Type B pancreatic cell (in vitro differentiated cells): ENCODE data around the gene MID1. TPM values are rescaled to one million over a fixed set of nuclear protein-coding genes. Genes with fewer than 3 reads are reported as not detected.
A peak's percentile ranks its signal among the peaks of the same experiment; 100 is the strongest.

Source experiments
- DNase-seq: peaks from one replicate; pipeline ENCODE4 v3.0.0; 2021; ENCODE audit warnings: mixed read lengths; ENCODE audit not compliant: unreplicated experiment; ENCODE audit errors: extremely low spot score
- H3K27ac Mint-ChIP-seq: 2 replicates; pipeline ENCODE4 v1.8.0; 2021; ENCODE audit warnings: mild to moderate bottlenecking, mixed read lengths
- H3K27me3 Mint-ChIP-seq: 2 replicates; pipeline ENCODE4 v1.8.0; 2021; ENCODE audit warnings: mixed read lengths
- H3K36me3 Mint-ChIP-seq: 2 replicates; pipeline ENCODE4 v1.8.0; 2021; ENCODE audit warnings: mixed read lengths
- H3K4me1 Mint-ChIP-seq: one replicate; pipeline ENCODE4 v1.8.0; 2021; ENCODE audit warnings: mixed read lengths; ENCODE audit not compliant: unreplicated experiment
- H3K4me3 Mint-ChIP-seq: 2 replicates; pipeline ENCODE4 v1.8.0; 2021; ENCODE audit warnings: mild to moderate bottlenecking, mixed read lengths
- H3K9me3 Mint-ChIP-seq: 2 replicates; pipeline ENCODE4 v1.8.0; 2021; ENCODE audit warnings: mixed read lengths
- long read RNA-seq: library from polyadenylated mRNA; unstranded; transcript quantifications from one replicate; pipeline ENCODE4 v2.0.0, GENCODE V29; 2020
- total RNA-seq: library from RNA; stranded (reverse); gene quantifications from 2 replicates; pipeline ENCODE4 v1.2.1, GENCODE V29; 2021; ENCODE audit warnings: low replicate concordance
- TF ChIP-seq, protein P1 (sequence below): fragments of 200-600 bp; sonication (generic); conservative IDR thresholded peaks from 2 replicates; pipeline ENCODE4 v1.5.0; 2021; ENCODE audit warnings: antibody characterized with exemption, mild to moderate bottlenecking

Gene MID1, protein sequence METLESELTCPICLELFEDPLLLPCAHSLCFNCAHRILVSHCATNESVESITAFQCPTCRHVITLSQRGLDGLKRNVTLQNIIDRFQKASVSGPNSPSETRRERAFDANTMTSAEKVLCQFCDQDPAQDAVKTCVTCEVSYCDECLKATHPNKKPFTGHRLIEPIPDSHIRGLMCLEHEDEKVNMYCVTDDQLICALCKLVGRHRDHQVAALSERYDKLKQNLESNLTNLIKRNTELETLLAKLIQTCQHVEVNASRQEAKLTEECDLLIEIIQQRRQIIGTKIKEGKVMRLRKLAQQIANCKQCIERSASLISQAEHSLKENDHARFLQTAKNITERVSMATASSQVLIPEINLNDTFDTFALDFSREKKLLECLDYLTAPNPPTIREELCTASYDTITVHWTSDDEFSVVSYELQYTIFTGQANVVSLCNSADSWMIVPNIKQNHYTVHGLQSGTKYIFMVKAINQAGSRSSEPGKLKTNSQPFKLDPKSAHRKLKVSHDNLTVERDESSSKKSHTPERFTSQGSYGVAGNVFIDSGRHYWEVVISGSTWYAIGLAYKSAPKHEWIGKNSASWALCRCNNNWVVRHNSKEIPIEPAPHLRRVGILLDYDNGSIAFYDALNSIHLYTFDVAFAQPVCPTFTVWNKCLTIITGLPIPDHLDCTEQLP
- 22.4 and 52.7 TPM in 2 replicates for total RNA-seq
- long read RNA-seq, full-length matches to known transcripts = 22 of 67 reads
- long read RNA-seq, partial matches to known transcripts = 30 of 67 reads
- long read RNA-seq, other reads (novel, unspliced or antisense) = 15 of 67 reads

- Mint-ChIP-seq H3K4me1 (peaks cover 19% of the 10 kb centered on the region), H3K27me3 (no peaks in the 10 kb centered on the region), H3K27ac (peak within 1 kb of the TSS; percentile 82), H3K36me3 (no peaks in the 10 kb centered on the region), H3K4me3 (peak within 1 kb of the TSS; percentile 86), H3K9me3 (no peaks in the 10 kb centered on the region)
- DNase-seq = peak; percentile 72
- TF ChIP-seq, protein P1, sequence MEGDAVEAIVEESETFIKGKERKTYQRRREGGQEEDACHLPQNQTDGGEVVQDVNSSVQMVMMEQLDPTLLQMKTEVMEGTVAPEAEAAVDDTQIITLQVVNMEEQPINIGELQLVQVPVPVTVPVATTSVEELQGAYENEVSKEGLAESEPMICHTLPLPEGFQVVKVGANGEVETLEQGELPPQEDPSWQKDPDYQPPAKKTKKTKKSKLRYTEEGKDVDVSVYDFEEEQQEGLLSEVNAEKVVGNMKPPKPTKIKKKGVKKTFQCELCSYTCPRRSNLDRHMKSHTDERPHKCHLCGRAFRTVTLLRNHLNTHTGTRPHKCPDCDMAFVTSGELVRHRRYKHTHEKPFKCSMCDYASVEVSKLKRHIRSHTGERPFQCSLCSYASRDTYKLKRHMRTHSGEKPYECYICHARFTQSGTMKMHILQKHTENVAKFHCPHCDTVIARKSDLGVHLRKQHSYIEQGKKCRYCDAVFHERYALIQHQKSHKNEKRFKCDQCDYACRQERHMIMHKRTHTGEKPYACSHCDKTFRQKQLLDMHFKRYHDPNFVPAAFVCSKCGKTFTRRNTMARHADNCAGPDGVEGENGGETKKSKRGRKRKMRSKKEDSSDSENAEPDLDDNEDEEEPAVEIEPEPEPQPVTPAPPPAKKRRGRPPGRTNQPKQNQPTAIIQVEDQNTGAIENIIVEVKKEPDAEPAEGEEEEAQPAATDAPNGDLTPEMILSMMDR = no peak
Observed at GRCh38 chrX:10620121-10620699, at the start of gene MID1. MID1 (minus strand) TSS chrX:10620585; CDS start chrX:10567547, 53,038 bp downstream.

- DNase-seq = no peak
- Mint-ChIP-seq H3K36me3 (no peaks in the 10 kb centered on the region), H3K27me3 (no peaks in the 10 kb centered on the region), H3K27ac (no peak overlapping the region), H3K4me1 (no peaks in the 10 kb centered on the region), H3K9me3 (no peaks in the 10 kb centered on the region), H3K4me3 (no peak overlapping the region)
- TF ChIP-seq, protein P1 = no peak
Observed at GRCh38 chrX:10667143-10667542, 46.8 kb upstream of the MID1 start.

DNA sequence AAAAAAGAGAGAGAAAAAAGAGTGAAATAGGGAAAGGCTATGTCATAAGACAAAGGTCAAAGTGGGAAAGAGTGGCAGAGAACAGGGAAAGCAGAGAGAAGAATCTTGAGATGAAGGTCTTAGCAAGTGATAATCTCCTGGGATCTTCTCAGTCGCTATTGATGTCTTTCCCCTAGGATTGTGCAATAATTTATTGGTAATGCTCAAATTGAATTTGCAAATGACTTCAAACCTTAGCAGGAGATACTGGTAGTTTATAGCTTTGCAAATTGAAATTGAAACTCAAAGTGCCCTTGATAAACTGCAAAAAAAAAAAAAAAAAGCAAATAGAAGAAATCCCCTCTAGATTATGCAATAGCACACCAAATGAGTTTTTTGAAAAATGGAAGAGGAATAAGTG lies 45.7 kb upstream of the MID1 start:
- Mint-ChIP-seq H3K36me3 (no peaks in the 10 kb centered on the region), H3K4me1 (no peaks in the 10 kb centered on the region), H3K27me3 (no peaks in the 10 kb centered on the region), H3K9me3 (no peaks in the 10 kb centered on the region), H3K4me3 (no peak overlapping the region), H3K27ac (no peak overlapping the region)
- no peak for DNase-seq
- TF ChIP-seq, protein P1 = no peak

- H3K27me3 Mint-ChIP-seq = no peaks in the 10 kb centered on the region
- no peaks in the 10 kb centered on the region for H3K9me3 Mint-ChIP-seq
- no peak overlapping the region for H3K27ac Mint-ChIP-seq
- TF ChIP-seq, protein P1 = no peak
- H3K4me3 Mint-ChIP-seq = no peak overlapping the region
- no peaks in the 10 kb centered on the region for H3K4me1 Mint-ChIP-seq
- DNase-seq = no peak
- no peaks in the 10 kb centered on the region for H3K36me3 Mint-ChIP-seq
Observed at GRCh38 chrX:10665681-10666080, 45.3 kb upstream of the MID1 start.

DNA sequence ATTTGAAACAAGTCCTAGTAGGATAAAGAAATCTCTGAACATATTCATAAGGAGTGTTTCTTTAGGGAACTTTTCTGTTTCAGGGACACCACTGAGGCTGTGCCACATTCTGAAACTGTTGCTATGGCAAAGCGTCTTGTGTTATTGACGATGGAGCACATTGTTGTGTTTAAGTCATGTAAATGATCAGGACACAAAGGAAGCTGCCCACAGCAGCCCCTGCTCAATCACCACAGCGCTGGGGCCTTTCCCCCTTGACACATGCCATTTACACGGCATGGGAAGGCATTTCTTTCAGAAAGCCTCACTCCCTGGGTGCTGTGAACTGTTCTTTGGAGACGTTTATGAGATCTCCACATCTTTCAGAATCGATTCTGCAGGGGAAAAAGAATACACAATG lies 39.8 kb upstream of the MID1 start:
- Mint-ChIP-seq H3K9me3 (no peaks in the 10 kb centered on the region), H3K4me1 (no peaks in the 10 kb centered on the region), H3K27me3 (no peaks in the 10 kb centered on the region), H3K36me3 (no peaks in the 10 kb centered on the region), H3K27ac (no peak overlapping the region), H3K4me3 (no peak overlapping the region)
- TF ChIP-seq, protein P1 = no peak
- DNase-seq = no peak
